Measurements from ENCODE around the gene SYPL2.

DNA sequence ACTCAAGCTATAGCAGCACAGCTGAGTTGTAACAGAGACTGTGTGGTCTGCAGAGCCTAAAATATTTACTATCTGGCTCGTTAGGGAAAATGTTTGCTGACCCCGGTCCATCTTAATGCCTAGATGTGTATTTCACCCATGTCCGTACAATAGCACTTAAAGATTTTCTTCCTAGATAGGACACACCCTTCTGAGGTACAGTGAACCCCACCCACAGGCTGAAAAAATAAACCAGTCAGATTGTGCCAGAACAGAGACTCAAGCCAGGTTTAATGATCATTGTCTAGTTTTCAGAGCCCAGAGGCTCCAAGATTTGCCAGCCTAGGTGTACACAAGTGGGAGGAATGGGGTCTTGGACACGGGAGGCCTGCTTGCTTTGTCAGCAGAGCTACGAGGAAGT is 37.6 kb downstream of the SYPL2 start:
- TF ChIP-seq EZH2 (IDR thresholded peaks at IDR 0.05; ENCODE audit: low read length, missing control alignments) (no peak), CTCF (conservative IDR thresholded peaks at IDR 0.05 in 1 of 2, IDR thresholded peaks at IDR 0.05 in 1 of 2; ENCODE audit: low read depth in 1 of 2, low read length in 2 of 2) (no peak)
